Stimulated activated CD8-positive, alpha-beta memory T cell treated with anti-CD3 and anti-CD28 coated beads, Interleukin-4, amount 100 ng/mL, for 1 hour (primary cell): ENCODE results near the gene CIBAR2.

Source experiments
- DNase-seq, 2 donors: peaks; one replicate each; pipeline ENCODE4 v3.0.0-alpha.2; 2020; ENCODE audit warnings: low read depth in 2 of 2, low spot score in 1 of 2

The CIBAR2 gene

DNA sequence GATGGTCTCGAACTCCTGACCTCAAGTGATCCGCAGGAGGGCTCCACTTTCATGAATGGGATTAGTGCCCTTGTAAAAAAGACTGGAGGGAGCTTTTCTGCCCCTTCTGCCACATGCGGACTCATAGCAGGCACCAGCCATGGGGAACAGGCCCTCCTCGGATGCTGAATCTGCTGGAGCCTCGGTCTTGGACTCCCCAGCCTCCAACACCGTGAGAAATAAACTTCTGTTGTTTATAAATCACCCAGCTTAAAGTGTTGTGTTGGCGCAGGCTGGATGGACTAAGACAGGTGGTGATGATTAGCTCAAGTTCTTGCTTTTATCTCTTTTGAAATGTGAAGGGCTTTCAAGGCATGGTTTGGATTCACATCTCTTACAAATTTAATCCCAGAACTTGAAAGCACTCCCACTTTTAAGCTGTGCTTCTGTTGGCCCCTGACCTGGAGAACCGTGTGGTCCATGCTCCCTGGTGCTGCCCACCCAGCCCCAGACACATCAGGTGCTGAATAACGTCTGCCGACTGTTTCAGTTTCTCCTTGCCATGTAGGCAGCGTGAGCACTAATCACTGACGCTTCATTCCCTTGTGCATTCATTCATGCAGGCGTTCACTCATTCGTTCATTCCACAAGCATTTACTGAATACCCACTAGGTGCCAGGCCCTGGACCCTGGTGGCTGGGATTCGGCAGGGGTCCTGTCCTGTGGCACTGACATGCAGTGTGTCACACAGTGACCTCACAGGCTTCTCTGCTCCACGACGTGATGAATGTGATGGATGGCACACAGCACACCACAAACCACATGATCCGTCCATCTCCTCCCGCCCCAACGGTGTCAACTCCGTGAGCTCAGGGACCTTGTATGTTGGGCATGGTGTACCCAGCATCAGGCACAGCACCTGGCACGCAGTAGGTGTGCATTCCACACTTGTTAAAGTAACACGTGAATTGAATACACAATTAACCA is 8.9 kb downstream of the CIBAR2 start:
- DNase-seq, result no peak

GRCh38 chr16:85101956-85102630 is 10.2 kb downstream of the CIBAR2 start:
- DNase-seq, result no peak

GRCh38 chr16:85100265-85100664 is 12.0 kb downstream of the CIBAR2 start:
- no peak for DNase-seq

GRCh38 chr16:85098565-85098964 is 13.7 kb downstream of the CIBAR2 start:
- no peak for DNase-seq

DNA sequence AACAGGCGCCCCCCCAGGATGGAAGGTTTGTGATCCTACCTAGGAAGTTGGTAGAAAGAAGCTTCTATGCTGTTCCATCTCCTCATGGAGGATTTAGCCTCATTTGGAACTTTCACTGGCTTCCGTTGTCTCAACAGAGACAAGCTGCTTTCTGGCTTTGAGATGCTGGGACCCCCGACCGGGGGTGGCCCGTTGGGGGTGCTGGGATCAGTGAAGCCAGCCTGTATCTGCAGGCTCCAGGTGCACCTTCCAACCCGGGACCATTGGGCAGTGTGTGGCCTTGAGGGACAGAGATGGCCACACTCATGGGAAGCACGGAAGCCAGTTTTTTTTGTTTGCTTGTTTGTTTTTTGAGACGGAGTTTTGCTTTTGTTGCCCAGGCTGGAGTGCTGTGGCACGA is 15.4 kb downstream of the CIBAR2 start:
- no peak for DNase-seq

DNA sequence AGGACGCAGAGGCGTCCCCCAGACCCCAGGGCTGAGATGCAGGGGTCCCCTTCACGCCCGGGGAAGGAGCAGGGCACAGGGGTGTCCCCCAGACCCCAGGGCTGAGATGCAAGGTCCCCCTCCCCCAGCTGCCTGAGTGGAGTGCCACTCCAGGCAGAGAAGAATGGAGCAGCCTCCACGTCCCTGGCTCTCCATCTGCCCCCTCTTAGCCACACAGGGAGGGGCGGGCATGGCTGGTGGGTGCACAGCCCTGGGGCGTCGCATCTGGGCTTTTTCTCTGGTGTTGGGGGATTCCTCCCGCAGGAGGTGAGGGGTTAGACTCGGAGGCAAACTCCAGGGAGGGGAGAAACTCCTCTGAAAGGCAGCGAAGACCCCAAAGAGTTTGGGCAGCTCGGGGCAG is 17.5 kb downstream of the CIBAR2 start:
- DNase-seq, result no peak

DNA sequence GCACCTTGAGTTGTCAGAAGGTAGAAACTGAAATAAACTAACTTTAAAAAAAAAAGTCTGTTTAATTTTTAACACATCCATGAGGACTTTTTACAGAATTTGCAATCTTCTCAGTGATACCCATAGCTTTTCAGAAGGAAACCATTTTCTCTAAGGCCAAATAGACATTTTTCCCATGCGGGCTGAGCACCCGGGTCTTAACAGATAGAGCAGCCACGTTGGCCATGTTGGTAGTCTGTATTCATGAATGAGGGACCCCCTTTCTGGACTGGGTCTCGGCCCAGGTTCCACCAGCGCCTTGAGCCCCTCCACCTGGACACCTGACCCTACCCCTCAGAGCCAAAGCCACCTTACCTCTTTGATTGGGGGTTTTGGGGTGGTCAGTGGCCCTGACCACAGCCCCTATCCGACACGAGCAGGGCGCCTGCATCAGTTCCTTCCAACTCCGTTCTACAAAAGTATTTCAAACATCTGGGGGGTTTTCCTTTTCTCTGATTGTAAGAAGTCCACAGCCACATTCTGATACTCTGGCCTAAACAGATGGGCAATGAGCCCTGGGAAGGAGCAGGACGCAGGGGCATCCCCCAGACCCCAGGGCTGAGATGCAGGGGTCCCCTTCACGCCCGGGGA is 18.0 kb downstream of the CIBAR2 start:
- no peak for DNase-seq

DNA sequence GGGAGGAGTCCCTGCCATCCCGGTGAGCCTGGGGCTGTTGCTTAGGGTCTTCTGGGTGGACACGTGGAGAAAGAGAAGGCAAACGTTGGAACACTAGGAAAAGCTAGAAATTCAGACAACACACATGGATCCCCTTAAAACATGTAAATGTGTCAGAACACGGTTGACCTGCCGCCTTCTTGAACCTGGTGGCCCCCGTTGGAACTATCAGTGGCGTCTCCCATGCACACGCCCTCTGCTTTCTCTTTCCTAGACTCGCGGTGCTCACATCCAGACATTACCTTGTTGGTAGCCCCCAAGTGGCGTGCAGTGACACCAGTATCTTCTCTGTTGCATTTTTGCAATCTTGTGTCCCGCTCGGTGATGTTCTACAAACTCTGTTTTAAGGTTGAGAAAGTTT is 18.6 kb downstream of the CIBAR2 start:
- no peak for DNase-seq

GRCh38 chr16:85092851-85093250 is 19.4 kb downstream of the CIBAR2 start:
- no peak for DNase-seq

DNA sequence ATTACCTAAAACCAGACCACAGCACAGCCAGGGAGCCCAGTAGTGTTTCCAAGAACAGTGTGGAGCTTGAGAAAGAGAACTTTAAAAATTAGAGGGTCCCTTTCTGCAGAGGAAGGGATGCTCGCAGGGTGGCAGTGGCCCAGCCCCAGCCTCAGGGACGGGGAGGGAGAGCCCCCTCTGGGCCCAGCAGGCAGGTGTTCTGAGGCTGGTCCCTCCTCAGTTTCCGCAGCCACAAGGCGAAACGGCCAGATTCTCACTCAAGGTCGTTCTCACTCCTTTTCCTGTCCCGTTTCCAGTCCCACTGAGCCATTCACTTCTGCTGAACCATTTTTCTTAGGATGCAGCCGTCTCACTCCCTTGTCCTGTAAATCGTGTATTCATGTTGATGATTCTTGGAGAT is 20.0 kb downstream of the CIBAR2 start:
- no peak for DNase-seq

DNA sequence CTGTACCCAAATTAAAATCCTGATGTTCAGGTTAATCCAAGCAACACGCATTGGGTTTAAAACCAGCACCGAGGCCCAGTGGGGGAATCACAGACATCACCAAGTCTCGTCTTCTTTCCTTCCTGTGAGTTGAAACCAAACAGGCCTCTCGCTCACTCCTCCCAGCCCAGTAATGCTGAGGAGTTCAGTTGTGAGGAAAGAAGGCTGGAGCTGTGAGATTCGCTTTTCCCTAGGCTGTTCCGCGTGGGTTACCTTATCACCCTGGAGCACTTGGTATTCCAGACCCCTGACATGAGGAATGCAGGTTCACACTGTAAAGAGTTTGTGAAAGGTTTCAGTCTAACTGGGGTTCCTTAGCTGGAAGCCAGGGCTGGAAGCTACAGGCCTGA is 20.8 kb downstream of the CIBAR2 start:
- DNase-seq, result no peak

DNA sequence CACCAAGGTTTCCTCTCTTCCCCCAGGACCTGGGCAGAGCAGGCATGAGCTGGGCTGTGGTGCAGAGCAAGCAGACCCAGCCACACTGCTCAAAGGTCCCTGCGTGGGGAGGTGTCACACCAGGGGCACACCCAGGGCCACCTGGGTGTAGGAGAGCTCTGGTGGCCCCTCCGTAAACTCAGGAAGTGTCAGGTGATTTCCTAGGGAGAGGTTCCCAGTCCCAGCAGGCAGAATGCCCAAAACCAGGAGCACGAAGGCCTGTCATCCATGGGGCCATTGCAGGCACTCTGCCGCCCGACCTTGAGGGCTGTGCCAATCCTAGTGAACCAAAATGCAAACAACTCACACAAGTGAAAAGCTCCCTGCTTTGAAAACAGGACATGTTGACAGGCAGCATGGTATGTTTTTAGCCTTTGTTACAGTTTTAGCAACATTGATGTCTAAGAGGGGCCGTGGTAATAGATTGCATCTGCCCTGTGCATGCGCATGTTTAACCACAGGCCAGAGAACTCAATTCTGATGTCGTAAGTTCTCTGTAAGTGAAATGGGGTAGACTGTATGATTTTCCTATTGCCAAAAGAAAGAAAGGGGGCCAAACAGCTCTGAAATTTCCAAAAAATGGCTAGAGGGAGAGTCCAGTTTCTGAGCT is 21.3 kb downstream of the CIBAR2 start:
- no peak for DNase-seq

- no peak for DNase-seq
These were observed 22.1 kb downstream of the CIBAR2 start for GRCh38 chr16:85090181-85090580.

- DNase-seq, result no peak
These were observed 22.7 kb downstream of the CIBAR2 start for GRCh38 chr16:85089525-85089924.

DNA sequence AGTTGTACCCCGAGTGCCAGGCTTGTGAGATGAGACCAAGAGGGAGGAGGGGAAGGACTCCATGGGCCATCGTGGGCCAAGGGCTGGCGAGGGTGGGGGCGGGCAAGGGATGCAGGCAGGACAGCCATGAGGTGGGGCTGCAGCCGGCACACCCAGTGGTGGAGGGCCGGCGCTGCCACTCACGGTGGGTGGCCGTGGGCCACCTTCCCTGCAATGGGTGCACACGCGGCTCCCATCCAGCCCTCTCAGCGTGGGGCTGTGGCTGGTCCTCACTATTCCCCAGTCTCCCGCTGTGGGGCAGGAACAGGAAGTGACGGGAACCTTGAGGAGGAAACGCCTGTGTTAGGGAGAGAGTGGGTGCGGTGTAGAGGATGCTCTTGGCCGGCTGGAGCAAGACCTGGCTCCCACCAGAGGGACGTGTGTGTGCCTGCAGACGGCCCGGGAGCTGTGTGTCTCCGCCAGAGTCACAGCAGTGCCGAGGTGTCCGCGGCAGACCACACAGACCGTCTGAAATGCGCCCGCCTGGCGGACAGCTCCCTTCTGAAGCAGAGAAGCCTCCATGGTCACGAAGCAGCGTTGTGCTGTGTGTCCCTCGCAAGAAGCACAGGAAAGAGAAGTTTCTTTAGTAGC is 23.6 kb downstream of the CIBAR2 start:
- no peak for DNase-seq

- DNase-seq, result no peak
These were observed 24.2 kb downstream of the CIBAR2 start for GRCh38 chr16:85087899-85088569.

DNA sequence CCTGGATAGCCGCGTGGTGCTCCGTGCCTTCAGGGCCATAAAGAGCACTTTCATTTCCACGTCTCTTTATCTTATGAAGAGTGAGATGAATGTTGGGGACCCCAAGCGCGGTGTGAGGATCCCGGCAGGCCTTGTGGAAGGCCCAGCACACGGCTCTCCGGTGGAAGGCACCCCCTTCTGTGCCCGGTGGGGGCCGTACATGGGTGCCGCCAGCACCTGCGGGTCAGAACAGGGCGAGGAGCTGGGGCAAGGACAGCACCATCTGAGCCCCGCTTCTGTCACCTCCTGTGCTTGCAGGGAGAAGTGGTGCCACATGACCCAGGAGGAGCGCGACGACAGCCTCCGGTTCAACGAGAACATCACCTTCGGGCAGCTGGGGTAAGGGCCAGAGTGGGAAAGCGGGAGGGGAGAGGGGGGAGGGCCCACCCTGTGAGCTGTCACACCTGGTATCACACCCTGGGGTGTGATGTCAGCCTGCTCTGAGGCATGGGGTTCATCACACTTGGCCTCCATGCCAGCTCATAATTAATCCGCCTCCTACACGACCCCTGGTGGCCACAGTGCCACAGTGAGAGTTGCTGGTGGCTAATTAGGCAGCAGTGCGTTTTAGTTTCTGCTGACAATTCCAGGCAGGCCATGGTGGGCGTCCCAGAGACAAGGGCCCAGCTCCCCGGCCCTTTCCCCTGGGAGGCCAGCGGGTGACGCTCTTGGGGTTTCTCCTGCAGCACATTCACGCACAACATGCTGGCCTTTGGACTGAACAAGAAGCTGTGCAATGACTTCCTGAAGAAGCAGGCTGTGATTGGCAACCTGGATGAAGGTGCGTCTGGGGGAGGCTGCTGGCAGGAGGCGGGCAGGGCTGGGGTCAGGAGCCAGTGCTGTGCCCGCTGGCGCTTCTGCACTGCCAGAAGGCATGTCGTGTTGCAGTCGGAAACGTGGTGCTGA is 25.7 kb downstream of the CIBAR2 start:
- peak; percentile 38 to 49 for DNase-seq

DNA sequence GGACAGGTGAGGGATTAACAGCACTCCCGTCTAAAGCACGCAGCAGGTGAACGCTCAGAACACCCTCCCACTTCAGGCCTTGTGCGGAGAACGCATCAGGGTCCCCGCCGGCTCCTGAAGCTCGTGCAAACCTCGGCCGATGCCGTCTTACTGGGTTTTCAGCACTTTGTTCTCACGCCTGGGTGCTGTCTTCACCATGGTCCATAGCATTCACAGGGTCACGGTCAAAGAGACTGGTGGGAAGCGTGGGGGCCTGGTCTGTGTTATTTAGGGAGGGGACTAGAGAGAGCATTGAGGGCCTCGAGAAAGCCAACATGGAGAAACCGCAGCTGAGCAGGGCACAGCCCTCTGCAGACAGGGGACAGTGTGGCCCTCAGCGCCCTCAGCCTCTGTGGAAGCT is 26.6 kb downstream of the CIBAR2 start:
- no peak for DNase-seq

GRCh38 chr16:85084841-85085510 is 27.3 kb downstream of the CIBAR2 start:
- DNase-seq, result no peak
